Aorta (tissue), 5 donors: Measurements from ENCODE around the gene TRIM47. TPM values are rescaled to one million over a fixed set of nuclear protein-coding genes. Genes with fewer than 3 reads are reported as not detected.

Experiments
- ATAC-seq: fragments of 200-7000 bp; cut with Tn5 transposase; one replicate; pipeline ENCODE4 v1.9.1; 2022; ENCODE audit warnings: moderate library complexity; ENCODE audit not compliant: low FRiP score
- DNase-seq, 2 donors: peaks; one replicate each; pipeline ENCODE4 v3.0.0-alpha.2; 2020
- H3K27ac ChIP-seq, 2 donors: one replicate each; pipeline ENCODE4 v1.5.1; 2013; ENCODE audit warnings: low read length in 2 of 2, mild to moderate bottlenecking in 2 of 2, moderate library complexity in 2 of 2, control low read depth in 1 of 2, inconsistent platforms in 1 of 2, low read depth in 1 of 2
- H3K27me3 ChIP-seq, 2 donors: one replicate each; pipeline ENCODE4 v1.6.1; 2013; ENCODE audit warnings: control low read depth in 1 of 2, low read length in 1 of 2, mild to moderate bottlenecking in 1 of 2, moderate library complexity in 1 of 2; ENCODE audit not compliant: insufficient read depth in 2 of 2, control insufficient read depth in 1 of 2
- H3K36me3 ChIP-seq, 2 donors: one replicate each; pipeline ENCODE4 v1.6.1; 2013; ENCODE audit warnings: control low read depth in 1 of 2, low read length in 1 of 2, mild to moderate bottlenecking in 1 of 2; ENCODE audit not compliant: insufficient read depth in 2 of 2, control insufficient read depth in 1 of 2
- H3K4me1 ChIP-seq, 2 donors: one replicate each; pipeline ENCODE4 v1.6.1; 2013; ENCODE audit warnings: low read length in 2 of 2, control low read depth in 1 of 2, mild to moderate bottlenecking in 1 of 2, moderate library complexity in 1 of 2; ENCODE audit not compliant: insufficient read depth in 2 of 2, control insufficient read depth in 1 of 2
- H3K4me3 ChIP-seq, 2 donors: one replicate each; pipeline ENCODE4 v1.5.1; 2013; ENCODE audit warnings: low read length in 2 of 2, control low read depth in 1 of 2, mild to moderate bottlenecking in 1 of 2
- H3K9me3 ChIP-seq: one replicate; pipeline ENCODE4 v1.6.1; 2013; ENCODE audit warnings: mild to moderate bottlenecking, low read length; ENCODE audit not compliant: control insufficient read depth
- WGBS, 2 donors: extraction: QIAGEN DNeasy Blood & Tissue Kit; methylation state at CpG; one replicate each; pipeline ENCODE4 v1.1.7; 2013; 5-methylcytosine and 5-hydroxymethylcytosine counted together
- intact Hi-C, 2 donors: fragments of 100-400 bp; cut with DNase I; formaldehyde crosslinking; loops; one replicate each; pipeline versions ENCODE4 v1.14.2 to v1.15.0; 2022
- polyA plus RNA-seq, 2 donors: library from polyadenylated mRNA; stranded (reverse); fragments of 200-250 nt; gene quantifications; one replicate each; pipeline ENCODE4 v1.2.3, GENCODE V29; 2013
- total RNA-seq, 2 donors: library from RNA; stranded (reverse); fragmentation: NEBNext Ultra II Directional; extraction: Animal tissue kit (Norgen Biotek cat#: 25700); gene quantifications; one replicate each; pipeline ENCODE4 v1.2.1, GENCODE V29; 2021
- donor health status: healthy with polysubstance abuse.
- donor health status: Bipolar disorder and iron deficiency.
- donor health status: DM: no; HTN: no; CAD: no.
- donor health status: DM: no; HTN: no; CAD: no.
- donor health status: DM: yes; HTN: yes; CAD: no.

Gene TRIM47
- total and polyA plus RNA-seq, 4 donors = 15.7 to 88.5 (median 43.7) TPM

DNA sequence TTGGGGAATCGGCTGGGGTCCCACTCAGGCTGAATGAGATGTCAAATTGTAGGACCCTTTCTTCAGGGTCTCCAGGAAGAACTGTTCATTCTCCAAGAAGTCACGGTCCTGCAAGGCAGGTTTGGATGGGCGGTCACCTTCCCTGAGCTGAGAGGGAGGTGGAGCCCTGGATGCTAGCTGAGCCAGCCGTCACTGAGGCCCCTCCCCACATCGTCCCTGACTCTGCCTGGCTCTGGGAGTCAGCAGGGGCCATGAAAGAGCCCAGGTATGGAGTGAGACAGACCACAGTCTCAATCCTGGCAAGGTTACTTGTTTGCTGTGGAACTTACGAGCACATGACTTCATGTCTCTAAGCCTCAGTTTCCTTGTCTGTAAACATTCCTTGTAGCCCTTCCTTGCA is 32.3 kb upstream of the TRIM47 start:
- Histone ChIP-seq H3K4me1 (no peaks in the 10 kb centered on the region), H3K4me3 (no peak overlapping the region), H3K27ac (no peak overlapping the region), H3K9me3 (no peaks in the 10 kb centered on the region), H3K27me3 (no peaks in the 10 kb centered on the region), H3K36me3 (peaks cover 0 to 2% of the 10 kb centered on the region in 2 donors)
- peak in 1 of 2 donors; percentile 33 for DNase-seq
- 78% methylated on average over 6 of the region's 6 CpGs for whole genome bisulfite sequencing, 2 donors
- intact Hi-C loops = no loop called here
- ATAC-seq = no peak

DNA sequence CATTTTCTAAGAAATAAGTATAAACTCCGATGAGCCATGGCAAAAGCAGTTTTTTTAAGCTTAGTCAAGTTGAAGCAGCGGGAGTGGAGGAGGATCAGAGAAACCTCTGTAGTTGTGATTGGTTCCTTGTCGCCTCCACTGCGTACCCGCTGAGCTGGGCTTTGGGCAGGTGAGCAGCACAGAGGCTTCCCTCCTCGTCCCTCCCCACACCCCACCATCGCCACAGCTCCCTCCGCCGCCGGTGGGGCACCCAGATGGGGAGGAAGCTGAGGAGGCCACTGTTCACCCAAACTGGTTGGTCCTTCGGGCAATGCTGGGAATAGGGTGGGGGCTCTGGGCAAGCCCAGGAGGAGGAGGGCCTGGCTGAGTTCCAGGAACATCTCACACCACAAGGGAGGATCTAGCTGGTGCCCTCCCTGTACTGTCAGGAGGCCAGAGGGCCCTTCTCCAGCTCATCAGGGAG is 31.5 kb upstream of the TRIM47 start:
- Histone ChIP-seq H3K27me3 (no peaks in the 10 kb centered on the region), H3K4me1 (no peaks in the 10 kb centered on the region), H3K36me3 (peaks cover 0 to 2% of the 10 kb centered on the region in 2 donors), H3K9me3 (no peaks in the 10 kb centered on the region), H3K4me3 (no peak overlapping the region), H3K27ac (no peak overlapping the region)
- ATAC-seq (no peak), DNase-seq (peak in 1 of 2 donors; percentile 40)
- 84 to 85% methylated on average over 11 of the region's 11 CpGs for WGBS, 2 donors
- intact Hi-C loops = loop anchor here in 1 of 2 donors (5.0 kb wide), 1 partner anchor 92 kb away; the partner anchor contains the start of gene CDK3

DNA sequence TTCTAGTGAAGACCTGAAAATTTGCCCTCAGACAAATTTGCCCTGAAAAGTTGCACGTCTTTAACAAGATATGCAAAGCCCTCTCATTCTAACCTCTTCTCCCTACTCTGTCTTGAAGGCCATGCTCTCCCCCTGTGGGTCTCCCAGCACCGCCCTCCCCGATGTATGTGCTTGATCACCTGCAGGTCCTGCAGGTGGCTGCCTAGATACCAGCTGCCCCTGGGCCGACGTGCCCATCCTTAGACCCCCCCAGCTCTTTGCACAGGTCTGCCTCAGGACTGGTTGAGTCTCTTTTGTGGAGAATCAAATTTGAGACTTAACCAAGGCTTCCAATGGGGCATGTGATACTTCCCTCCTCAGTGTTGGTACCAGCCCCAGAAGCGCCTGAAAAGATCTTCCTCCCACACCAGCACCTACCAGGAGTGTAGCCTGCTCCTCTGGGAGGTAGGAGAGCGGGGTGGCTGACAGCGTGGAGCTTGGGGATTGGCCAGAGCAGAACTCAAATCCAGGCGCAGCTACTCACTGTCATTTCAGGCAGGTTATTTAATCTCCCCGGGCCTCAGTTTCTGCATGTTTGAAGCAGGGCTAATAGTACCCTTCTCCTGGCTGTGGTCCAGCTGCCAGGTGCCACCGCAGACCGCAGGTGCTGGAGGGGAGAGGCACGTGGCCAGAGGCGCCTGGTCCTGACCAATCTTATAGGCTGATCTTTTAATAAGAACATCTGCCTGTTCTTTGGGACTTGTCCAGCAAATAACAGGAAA is 30.9 kb upstream of the TRIM47 start:
- DNase-seq = peak in 1 of 2 donors; percentile 18
- Histone ChIP-seq H3K36me3 (peaks cover 0 to 2% of the 10 kb centered on the region in 2 donors), H3K27ac (no peak overlapping the region), H3K27me3 (no peaks in the 10 kb centered on the region), H3K4me1 (no peaks in the 10 kb centered on the region), H3K9me3 (no peaks in the 10 kb centered on the region), H3K4me3 (no peak overlapping the region)
- 88 to 90% methylated on average over 14 of the region's 14 CpGs for WGBS, 2 donors
- no peak for ATAC-seq
- intact Hi-C loops = loop anchor here in 1 of 2 donors (5.0 kb wide), 1 partner anchor 93 kb away; the partner anchor contains the start of gene CDK3

DNA sequence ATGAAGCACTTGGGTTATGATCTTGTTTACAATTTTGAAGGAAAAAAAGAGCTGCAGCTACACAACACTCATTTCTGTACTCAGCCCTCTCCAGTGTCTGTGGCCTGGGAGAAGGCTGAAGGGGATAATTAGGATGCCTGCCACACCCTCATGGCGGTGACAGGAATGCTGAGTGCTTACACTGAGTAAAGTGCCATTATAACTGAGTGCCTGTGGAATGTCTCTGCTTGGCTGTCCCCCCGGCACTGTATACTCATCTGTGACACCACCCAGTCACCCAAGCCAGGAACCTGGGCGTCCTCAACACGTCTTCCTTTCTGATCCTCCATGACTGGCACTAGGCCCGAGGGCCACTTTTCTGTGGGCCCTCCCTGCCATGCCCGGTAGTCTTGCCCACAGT is 29.8 kb upstream of the TRIM47 start:
- peaks cover 0 to 2% of the 10 kb centered on the region in 2 donors for H3K36me3 ChIP-seq
- 73 to 77% methylated on average over 6 of the region's 6 CpGs for WGBS, 2 donors
- H3K9me3 ChIP-seq = no peaks in the 10 kb centered on the region
- no peaks in the 10 kb centered on the region for H3K4me1 ChIP-seq
- ATAC-seq (no peak), DNase-seq (peak in 1 of 2 donors; percentile 27)
- intact Hi-C loops = loop anchor here in 1 of 2 donors (5.0 kb wide), 1 partner anchor 94 kb away; the partner anchor contains the start of gene CDK3
- H3K27me3 ChIP-seq = no peaks in the 10 kb centered on the region
- no peak overlapping the region for H3K4me3 ChIP-seq
- H3K27ac ChIP-seq = no peak overlapping the region

DNA sequence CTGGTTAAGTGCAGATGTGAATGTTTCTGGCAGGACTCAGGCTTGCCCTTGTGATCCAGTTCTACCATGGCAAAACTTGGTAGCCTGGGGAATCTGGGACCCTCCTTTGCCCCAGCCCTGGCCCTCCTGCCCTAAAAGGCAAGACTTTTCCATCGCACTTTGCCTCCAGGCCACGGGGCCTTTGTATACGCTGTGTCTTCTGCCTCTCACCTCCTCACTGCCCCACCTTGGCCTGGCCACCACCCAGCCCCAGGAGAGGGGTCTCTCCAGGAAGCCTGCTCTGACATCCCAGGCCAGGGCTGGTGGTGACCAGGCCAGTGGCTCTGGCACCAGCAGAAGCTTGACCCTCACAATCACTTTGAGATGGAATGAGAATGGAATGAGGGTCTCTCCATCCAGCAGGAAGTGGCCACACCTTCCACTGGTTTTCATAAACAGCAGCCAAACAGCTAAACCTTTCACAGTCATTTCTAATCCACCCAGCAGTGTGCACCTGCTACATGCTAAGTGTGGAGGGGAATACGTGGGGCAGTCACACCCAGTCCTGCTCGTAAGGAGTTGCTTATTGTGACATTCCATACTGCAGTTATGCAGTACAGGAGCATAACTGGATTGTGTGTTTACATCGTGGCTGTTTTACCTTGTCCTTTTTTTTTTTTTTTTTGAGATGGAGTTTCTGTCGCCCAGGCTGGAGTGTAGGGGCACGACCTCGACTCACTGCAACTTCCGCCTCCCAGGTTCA is 27.9 kb upstream of the TRIM47 start:
- WGBS, 2 donors = 85 to 87% methylated on average over 10 of the region's 10 CpGs
- DNase-seq (peak in 1 of 2 donors; percentile 41), ATAC-seq (no peak)
- H3K4me3 ChIP-seq = no peak overlapping the region
- H3K9me3 ChIP-seq = no peaks in the 10 kb centered on the region
- no peaks in the 10 kb centered on the region for H3K4me1 ChIP-seq
- H3K27ac ChIP-seq = no peak overlapping the region
- H3K27me3 ChIP-seq = no peaks in the 10 kb centered on the region
- peaks cover 0 to 3% of the 10 kb centered on the region in 2 donors for H3K36me3 ChIP-seq
- intact Hi-C loops = loop anchor here in 1 of 2 donors (5.0 kb wide), 1 partner anchor 96 kb away; the partner anchor contains the start of gene CDK3

DNA sequence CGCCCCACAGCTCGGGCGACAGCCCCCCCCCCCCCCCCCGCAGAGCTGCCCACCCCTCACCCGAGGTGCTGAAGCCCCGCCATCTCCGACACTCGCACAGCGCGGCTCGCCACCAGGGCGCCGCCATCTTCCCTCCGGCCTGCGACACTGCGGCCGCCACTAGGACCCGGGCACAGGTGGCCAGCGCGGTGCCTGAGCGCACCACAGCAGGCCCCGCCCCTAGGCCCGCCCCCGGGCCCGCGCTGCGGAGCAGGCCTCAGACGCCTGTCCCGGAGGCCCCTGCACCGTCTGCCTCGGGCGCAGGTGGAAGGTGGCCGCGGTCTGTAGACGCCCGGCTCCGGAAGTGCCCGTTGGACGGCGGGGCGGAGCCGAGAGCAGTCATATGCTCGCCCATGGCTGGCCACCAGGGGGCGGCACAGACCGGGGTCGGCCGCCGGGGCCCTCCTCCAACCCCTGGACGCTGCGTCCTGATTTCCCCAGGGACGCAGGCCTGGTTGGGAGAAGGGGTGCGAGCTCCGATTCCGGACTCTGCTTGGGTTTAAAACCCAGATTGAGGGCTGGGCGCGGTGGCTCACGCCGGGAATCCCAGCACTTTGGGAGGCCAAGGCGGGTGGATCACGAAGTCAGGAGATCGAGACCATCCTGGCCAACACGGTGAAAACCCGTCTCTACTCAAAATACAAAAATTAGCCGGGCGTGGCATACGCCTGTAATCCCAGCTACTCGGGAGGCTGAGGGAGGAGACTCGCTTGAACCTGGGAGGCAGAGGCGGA is 26.6 kb upstream of the TRIM47 start, which contains the start of gene MRPL38:
TSS of gene MRPL38 (minus strand) at position 136 of the 773 bp plus-strand sequence. CDS start at position 127, 9 bp downstream.
- intact Hi-C loops = loop anchor here (2.0 to 5.0 kb wide), 2 partner anchors 97 to 100 kb away; partner anchors contain the start of gene CDK3 (in 1 of the 2)
- H3K4me3 ChIP-seq = peak within 1 kb of the TSS; percentile 20 to 77
- H3K4me1 ChIP-seq = no peaks in the 10 kb centered on the region
- H3K36me3 ChIP-seq = peaks cover 0 to 3% of the 10 kb centered on the region in 2 donors
- ATAC-seq (peak; percentile 98), DNase-seq (peak; percentile 95)
- H3K9me3 ChIP-seq = no peaks in the 10 kb centered on the region
- WGBS, 2 donors = 1 to 2% methylated on average over 59 to 69 of the region's 69 CpGs
- no peaks in the 10 kb centered on the region for H3K27me3 ChIP-seq
- H3K27ac ChIP-seq = peak within 1 kb of the TSS in 1 of 2 donors; percentile 22

DNA sequence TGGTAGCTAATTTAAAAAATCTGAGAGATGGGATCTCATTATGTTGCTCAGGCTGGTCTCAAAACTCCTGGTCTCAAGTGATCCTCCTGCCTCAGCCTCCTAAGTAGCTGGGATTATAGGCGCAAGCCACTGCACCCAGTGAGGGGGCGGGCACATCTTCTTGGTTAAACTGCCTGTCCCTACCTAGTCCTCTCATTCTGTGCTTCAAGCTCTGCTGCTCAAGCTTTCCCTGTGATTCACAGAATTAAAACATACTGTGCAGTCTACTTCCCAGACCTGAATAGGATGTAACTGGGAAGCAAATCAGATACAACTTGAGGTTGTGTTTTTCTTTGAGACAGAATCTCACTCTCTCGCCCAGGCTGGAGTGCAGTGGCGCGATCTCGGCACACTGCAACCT is 24.0 kb upstream of the TRIM47 start:
- 91% methylated on average over 6 of the region's 6 CpGs for WGBS, 2 donors
- ATAC-seq (no peak), DNase-seq (no peak)
- H3K9me3 ChIP-seq = no peaks in the 10 kb centered on the region
- intact Hi-C loops = no loop called here
- H3K4me3 ChIP-seq = no peak overlapping the region
- H3K36me3 ChIP-seq = peaks cover 0 to 3% of the 10 kb centered on the region in 2 donors
- H3K27ac ChIP-seq = no peak overlapping the region
- H3K27me3 ChIP-seq = no peaks in the 10 kb centered on the region
- H3K4me1 ChIP-seq = no peaks in the 10 kb centered on the region

DNA sequence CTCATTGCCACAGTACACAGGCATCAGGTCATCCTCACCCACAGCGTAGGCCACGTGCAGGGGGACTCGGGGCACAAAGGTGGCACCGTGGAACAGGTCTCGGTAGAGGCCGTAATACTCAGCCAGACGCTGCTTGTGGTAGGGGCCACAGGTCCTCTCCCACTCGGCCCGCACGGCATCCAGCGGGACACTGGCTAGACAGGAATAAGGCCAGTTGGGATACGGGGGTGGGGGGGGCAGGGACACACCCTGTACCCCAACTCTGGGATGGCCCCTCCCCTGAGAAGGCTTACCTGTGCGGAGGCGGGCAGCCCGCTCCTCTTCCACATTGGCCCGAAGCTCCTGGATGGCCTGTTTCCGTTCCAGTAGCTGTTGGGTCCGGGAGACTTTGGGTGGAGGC is 23.3 kb upstream of the TRIM47 start:
- Histone ChIP-seq H3K27me3 (no peaks in the 10 kb centered on the region), H3K27ac (no peak overlapping the region), H3K4me1 (no peaks in the 10 kb centered on the region), H3K4me3 (no peak overlapping the region), H3K36me3 (peaks cover 0 to 3% of the 10 kb centered on the region in 2 donors), H3K9me3 (no peaks in the 10 kb centered on the region)
- intact Hi-C loops = no loop called here
- 88 to 91% methylated on average over 18 of the region's 18 CpGs for WGBS, 2 donors
- no peak for ATAC-seq
- DNase-seq = peak in 1 of 2 donors; percentile 41
